ENCODE results near the gene CLSTN2. TPM values are rescaled to one million over a fixed set of nuclear protein-coding genes. Genes with fewer than 3 reads are reported as not detected.

Gene CLSTN2
- total and polyA plus RNA-seq, 2 of the 8 experiments (the other 6 are each of a cell fraction or from before 2014, with no cell fraction given), result 0.39 to 0.52 TPM

GRCh38 chr3:140347151-140347550, 412.2 kb downstream of the CLSTN2 start (continued):
- TF ChIP-seq USF2 (IDR thresholded peaks at IDR 0.05; ENCODE audit: low read length) (no peak), FOSL1 (IDR thresholded peaks at IDR 0.05; ENCODE audit: insufficient read depth, low read depth, low read length) (no peak), HDAC6 (IDR thresholded peaks at IDR 0.05; ENCODE audit: low read depth, low read length) (no peak)

Measured in H1 (cell line).